Sigmoid colon (tissue), 7 donors: Measurements from ENCODE around the gene ZNF708. TPM values are rescaled to one million over a fixed set of nuclear protein-coding genes. Genes with fewer than 3 reads are reported as not detected.
A peak's percentile ranks its signal among the peaks of the same experiment; 100 is the strongest.

Source experiments
- DNase-seq: peaks from one replicate; pipeline ENCODE4 v3.0.0-alpha.2; 2019
- H3K27ac ChIP-seq, 4 donors: fragments of 200-600 bp; sonication (generic); one replicate each; pipeline ENCODE4 v1.5.1; 2016 to 2019; ENCODE audit warnings: mild to moderate bottlenecking in 1 of 4
- H3K27me3 ChIP-seq, 3 donors: fragments of 200-600 bp; sonication (generic); one replicate each; pipeline ENCODE4 v1.5.1; 2019; ENCODE audit warnings: mild to moderate bottlenecking in 1 of 3
- H3K36me3 ChIP-seq, 4 donors: fragments of 200-600 bp; sonication (generic); one replicate each; pipeline ENCODE4 v1.5.1; 2016 to 2019
- H3K4me1 ChIP-seq, 4 donors: fragments of 200-600 bp; sonication (generic); one replicate each; pipeline ENCODE4 v1.5.1; 2017 to 2019
- H3K4me3 ChIP-seq, 4 donors: fragments of 200-600 bp; sonication (generic); one replicate each; pipeline ENCODE4 v1.5.1; 2017 to 2019; ENCODE audit warnings: mild to moderate bottlenecking in 2 of 4, moderate library complexity in 1 of 4
- H3K9me3 ChIP-seq, 4 donors: fragments of 200-600 bp in 3 of 4; sonication (generic) in 3 of 4; one replicate each; pipeline versions ENCODE4 v1.5.1 to v1.6.1; 2013 to 2019
- EP300 ChIP-seq, 4 donors: sonication (generic); formaldehyde crosslinking; IDR thresholded peaks; one replicate each; pipeline ENCODE4 v1.6.1; 2017; ENCODE audit warnings: antibody characterized with exemption in 4 of 4
- POLR2A ChIP-seq, 2 donors: fragments of 450-650 bp; IDR thresholded peaks; one replicate each; pipeline ENCODE4 v1.6.1; 2016; ENCODE audit warnings: antibody characterized with exemption in 2 of 2, mild to moderate bottlenecking in 2 of 2, moderate library complexity in 2 of 2
- WGBS, 2 donors: extraction: QIAGEN DNeasy Blood & Tissue Kit; methylation state at CpG; one replicate each; pipeline ENCODE4 v1.1.7; 2013; 5-methylcytosine and 5-hydroxymethylcytosine counted together
- intact Hi-C: fragments of 100-400 bp; cut with DNase I; formaldehyde crosslinking; loops from one replicate; pipeline ENCODE4 v1.15.1; 2023
- polyA plus RNA-seq, 3 donors: library from polyadenylated mRNA; stranded (reverse); fragments of 200-250 nt; gene quantifications; one replicate each; pipeline ENCODE4 v1.2.3, GENCODE V29; 2013
- total RNA-seq, 4 donors: library from RNA; depleted of rRNA; stranded (reverse); fragments of >200 nt; gene quantifications; one replicate each; pipeline ENCODE4 v1.1.0, GENCODE V29; 2016
- TF ChIP-seq, protein P1 (sequence below), 4 experiments: fragments of 450-650 bp in 3 of 4; fragments of 200-600 bp in 1 of 4; IDR thresholded peaks; one replicate each; pipeline ENCODE4 v1.5.1; 2016 to 2019; ENCODE audit warnings: antibody characterized with exemption in 4 of 4, mild to moderate bottlenecking in 3 of 4, moderate library complexity in 2 of 4
- donor health status: healthy with polysubstance abuse.
- donor health status: Bipolar disorder and iron deficiency.
- donor health status: healthy.

The ZNF708 gene
- total and polyA plus RNA-seq, 7 donors: 1.4 to 25.2 (median 11.9) TPM

- WGBS, 2 donors: 59 to 77% methylated on average over 1 of the region's 1 CpG
Observed at GRCh38 chr19:21256722-21257121, 72.5 kb downstream of the ZNF708 start.

More at GRCh38 chr19:21256722-21257121, 72.5 kb downstream of the ZNF708 start:
- no peaks in the 10 kb centered on the region for H3K27me3 ChIP-seq
- no peak overlapping the region for H3K4me3 ChIP-seq
- TF ChIP-seq POLR2A (IDR thresholded peaks at IDR 0.05): no peak
- TF ChIP-seq EP300 (IDR thresholded peaks at IDR 0.05): no peak
- TF ChIP-seq, protein P1, sequence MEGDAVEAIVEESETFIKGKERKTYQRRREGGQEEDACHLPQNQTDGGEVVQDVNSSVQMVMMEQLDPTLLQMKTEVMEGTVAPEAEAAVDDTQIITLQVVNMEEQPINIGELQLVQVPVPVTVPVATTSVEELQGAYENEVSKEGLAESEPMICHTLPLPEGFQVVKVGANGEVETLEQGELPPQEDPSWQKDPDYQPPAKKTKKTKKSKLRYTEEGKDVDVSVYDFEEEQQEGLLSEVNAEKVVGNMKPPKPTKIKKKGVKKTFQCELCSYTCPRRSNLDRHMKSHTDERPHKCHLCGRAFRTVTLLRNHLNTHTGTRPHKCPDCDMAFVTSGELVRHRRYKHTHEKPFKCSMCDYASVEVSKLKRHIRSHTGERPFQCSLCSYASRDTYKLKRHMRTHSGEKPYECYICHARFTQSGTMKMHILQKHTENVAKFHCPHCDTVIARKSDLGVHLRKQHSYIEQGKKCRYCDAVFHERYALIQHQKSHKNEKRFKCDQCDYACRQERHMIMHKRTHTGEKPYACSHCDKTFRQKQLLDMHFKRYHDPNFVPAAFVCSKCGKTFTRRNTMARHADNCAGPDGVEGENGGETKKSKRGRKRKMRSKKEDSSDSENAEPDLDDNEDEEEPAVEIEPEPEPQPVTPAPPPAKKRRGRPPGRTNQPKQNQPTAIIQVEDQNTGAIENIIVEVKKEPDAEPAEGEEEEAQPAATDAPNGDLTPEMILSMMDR (IDR thresholded peaks at IDR 0.05): peak in 3 of 4 experiments; percentile 8 to 41 (median 23)
- intact Hi-C loops: no loop called here
- H3K9me3 ChIP-seq: peaks cover 0 to 10% (median 0%) of the 10 kb centered on the region in 4 donors
- no peaks in the 10 kb centered on the region for H3K4me1 ChIP-seq
- no peaks in the 10 kb centered on the region for H3K36me3 ChIP-seq
- no peak overlapping the region for H3K27ac ChIP-seq
- DNase-seq: no peak

Other genes with a start within 250 kb of the ZNF708 start
- 1 to 10 TPM; 3.1 to 6.6 (median 5.9) TPM for gene ZNF714, start 247.2 kb downstream of the ZNF708 start, total RNA-seq
- gene ZNF714, start 247.2 kb downstream of the ZNF708 start, polyA plus RNA-seq: 1 to 10 TPM in 2 of 3 donors, under 1 TPM in 1; 0.23 to 4.6 (median 1.2) TPM
- gene ZNF431, start 187.4 kb downstream of the ZNF708 start, total RNA-seq: 10 to 100 TPM in 2 of 4 donors, 1 to 10 TPM in 2; 6.4 to 18.6 (median 12.2) TPM
- gene ZNF431, start 187.4 kb downstream of the ZNF708 start, polyA plus RNA-seq: 1 to 10 TPM; 1.2 to 7.4 (median 3.0) TPM
- gene ZNF738, start 29.6 kb upstream of the ZNF708 start, total RNA-seq: 1 to 10 TPM; 3.9 to 7.9 (median 5.5) TPM
- 1 to 10 TPM; 2.3 to 5.8 (median 2.4) TPM for gene ZNF738, start 29.6 kb upstream of the ZNF708 start, polyA plus RNA-seq
- 10 to 100 TPM; 28.2 to 49.3 (median 39.6) TPM for gene ZNF493, start 67.7 kb upstream of the ZNF708 start, total RNA-seq
- gene ZNF493, start 67.7 kb upstream of the ZNF708 start, polyA plus RNA-seq: 1 to 10 TPM; 2.8 to 7.6 (median 3.0) TPM
- gene ZNF429, start 176.2 kb upstream of the ZNF708 start, total RNA-seq: 10 to 100 TPM; 10.9 to 15.7 (median 12.5) TPM
- gene ZNF429, start 176.2 kb upstream of the ZNF708 start, polyA plus RNA-seq: 1 to 10 TPM; 6.5 to 8.5 (median 7.8) TPM